Caco-2 (cell line): Measurements from ENCODE around the gene COL9A3. TPM values are rescaled to one million over a fixed set of nuclear protein-coding genes. Genes with fewer than 3 reads are reported as not detected.

ENCODE experiments used
- BruUV-seq: library from RNA; stranded (reverse); fragments of 400-500 nt; replicated peaks from 2 replicates; lab custom pipeline; 2021; lab: Mats Ljungman, UMichigan
- CTCF ChIA-PET: fragments of 300-600 bp; sonication (Branson Sonifier 250); formaldehyde crosslinking; loops from one replicate; lab custom pipeline; 2022; ENCODE audit warnings: antibody characterized with exemption; lab: Charles Lee
- POLR2A ChIA-PET: fragments of 300-600 bp; sonication (Branson Sonifier 250); formaldehyde crosslinking; loops from one replicate; lab custom pipeline; 2022; ENCODE audit warnings: antibody characterized with exemption; lab: Charles Lee
- DNase-seq, 2 experiments: peaks; one replicate each; pipeline versions ENCODE4 v3.0.0 to v3.0.0-alpha.2; 2020 to 2022
- H3K27me3 ChIP-seq: replicated peaks from 2 replicates; pipeline ENCODE4 v1.6.0; 2011; ENCODE audit warnings: low read length; ENCODE audit not compliant: control insufficient read depth, insufficient read depth
- H3K36me3 ChIP-seq: 2 replicates; pipeline ENCODE4 v1.5.1; 2011; ENCODE audit warnings: low read length; ENCODE audit not compliant: control insufficient read depth, insufficient read depth
- H3K4me1 ChIP-seq: fragments of 250-450 bp; sonication (Bioruptor Pico); 2 replicates; pipeline ENCODE4 v1.5.1; 2020; ENCODE audit warnings: mild to moderate bottlenecking
- H3K4me3 ChIP-seq: 2 replicates; pipeline ENCODE4 v1.5.1; 2011; ENCODE audit warnings: low read depth, mild to moderate bottlenecking, control low read depth, low read length
- H3K9me3 ChIP-seq: fragments of 250-450 bp; sonication (Bioruptor Pico); 2 replicates; pipeline ENCODE4 v1.5.1; 2020; ENCODE audit warnings: mild to moderate bottlenecking, moderate library complexity
- H3K27ac Mint-ChIP-seq: one replicate; pipeline ENCODE4 v1.8.0; 2022; ENCODE audit warnings: mixed read lengths; ENCODE audit not compliant: unreplicated experiment
- H3K27me3 Mint-ChIP-seq: one replicate; pipeline ENCODE4 v1.8.0; 2022; ENCODE audit warnings: mixed read lengths; ENCODE audit not compliant: insufficient read depth, unreplicated experiment
- H3K36me3 Mint-ChIP-seq: one replicate; pipeline ENCODE4 v1.8.0; 2022; ENCODE audit warnings: mild to moderate bottlenecking, mixed read lengths; ENCODE audit not compliant: insufficient read depth, unreplicated experiment
- H3K4me1 Mint-ChIP-seq: one replicate; pipeline ENCODE4 v1.8.0; 2022; ENCODE audit warnings: low read depth, mixed read lengths; ENCODE audit not compliant: unreplicated experiment
- H3K4me3 Mint-ChIP-seq: one replicate; pipeline ENCODE4 v1.8.0; 2022; ENCODE audit warnings: mild to moderate bottlenecking, moderate library complexity, mixed read lengths; ENCODE audit not compliant: unreplicated experiment
- H3K9me3 Mint-ChIP-seq: one replicate; pipeline ENCODE4 v1.8.0; 2022; ENCODE audit warnings: mixed read lengths; ENCODE audit not compliant: unreplicated experiment
- intact Hi-C: fragments of 100-400 bp; cut with micrococcal nuclease; formaldehyde crosslinking; loops from one replicate; pipeline ENCODE4 v1.10.0; 2022; ENCODE audit not compliant: unreplicated experiment
- total RNA-seq: library from RNA; stranded (reverse); gene quantifications from 2 replicates; pipeline ENCODE4 v1.2.3, GENCODE V29; 2022
- TF ChIP-seq, protein P1 (sequence below), 2 experiments: fragments of 200-600 bp in 1 of 2; IDR thresholded peaks; 1 replicate in 1 of 2; 2 replicates in 1 of 2; pipeline versions ENCODE4 v1.5.1 to v1.8.0; 2011 to 2022; ENCODE audit warnings: antibody characterized with exemption in 1 of 2, control low read depth in 1 of 2, inconsistent platforms in 1 of 2, low read depth in 1 of 2, low read length in 1 of 2, mild to moderate bottlenecking in 1 of 2, moderate library complexity in 1 of 2; ENCODE audit not compliant: insufficient read depth in 1 of 2, severe bottlenecking in 1 of 2, unreplicated experiment in 1 of 2

COL9A3 gene
- total RNA-seq, 1 experiment from 2014 or later: 6.4 TPM

DNA sequence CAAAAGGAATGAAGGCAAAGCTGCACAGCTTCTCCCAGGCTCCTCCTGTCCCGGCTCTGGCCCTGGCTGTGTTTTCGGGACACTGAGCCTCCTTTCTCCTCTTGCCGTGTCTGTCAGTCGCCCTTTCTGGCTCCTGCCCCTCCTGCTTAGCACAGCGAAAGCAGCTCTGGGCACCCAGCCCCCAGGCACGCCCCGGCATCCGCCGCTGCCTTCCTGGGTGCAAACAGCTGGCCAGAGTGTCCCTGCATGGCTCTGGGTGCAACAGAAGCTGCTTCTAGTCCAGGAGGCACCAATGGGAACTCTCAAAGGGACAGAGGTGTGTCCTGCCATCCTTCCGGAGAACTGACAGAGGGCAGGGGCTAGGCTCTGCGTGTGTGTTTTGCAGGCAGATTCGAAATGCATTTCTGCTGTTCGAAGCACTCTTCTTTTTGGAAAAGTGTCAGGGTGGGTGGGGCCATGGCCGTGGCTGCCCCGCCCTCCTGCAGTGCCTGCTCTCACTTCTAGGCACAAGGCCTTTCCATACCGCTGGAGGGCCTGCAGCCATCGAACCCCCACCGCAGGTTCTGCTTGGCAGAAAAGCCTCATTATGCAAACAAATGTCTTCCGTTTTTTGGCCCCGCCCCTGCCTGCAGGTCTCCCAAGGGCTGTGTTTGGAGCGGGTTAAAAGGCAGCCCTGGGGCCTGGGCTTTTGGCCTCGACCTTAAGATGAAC is 15.5 kb downstream of the COL9A3 start:
- no TSS peak for BruUV-seq
- TF ChIP-seq, protein P1, sequence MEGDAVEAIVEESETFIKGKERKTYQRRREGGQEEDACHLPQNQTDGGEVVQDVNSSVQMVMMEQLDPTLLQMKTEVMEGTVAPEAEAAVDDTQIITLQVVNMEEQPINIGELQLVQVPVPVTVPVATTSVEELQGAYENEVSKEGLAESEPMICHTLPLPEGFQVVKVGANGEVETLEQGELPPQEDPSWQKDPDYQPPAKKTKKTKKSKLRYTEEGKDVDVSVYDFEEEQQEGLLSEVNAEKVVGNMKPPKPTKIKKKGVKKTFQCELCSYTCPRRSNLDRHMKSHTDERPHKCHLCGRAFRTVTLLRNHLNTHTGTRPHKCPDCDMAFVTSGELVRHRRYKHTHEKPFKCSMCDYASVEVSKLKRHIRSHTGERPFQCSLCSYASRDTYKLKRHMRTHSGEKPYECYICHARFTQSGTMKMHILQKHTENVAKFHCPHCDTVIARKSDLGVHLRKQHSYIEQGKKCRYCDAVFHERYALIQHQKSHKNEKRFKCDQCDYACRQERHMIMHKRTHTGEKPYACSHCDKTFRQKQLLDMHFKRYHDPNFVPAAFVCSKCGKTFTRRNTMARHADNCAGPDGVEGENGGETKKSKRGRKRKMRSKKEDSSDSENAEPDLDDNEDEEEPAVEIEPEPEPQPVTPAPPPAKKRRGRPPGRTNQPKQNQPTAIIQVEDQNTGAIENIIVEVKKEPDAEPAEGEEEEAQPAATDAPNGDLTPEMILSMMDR (IDR thresholded peaks at IDR 0.05; ENCODE audit: insufficient read depth in 1 of 2, low read depth in 1 of 2, low read length in 1 of 2, severe bottlenecking in 1 of 2, unreplicated experiment in 1 of 2): no peak
- Histone ChIP-seq H3K4me3 (no peak overlapping the region), H3K27me3 (no peaks in the 10 kb centered on the region), H3K4me1 (peaks cover 4% of the 10 kb centered on the region; the same call in 1 of the 2 replicates), H3K36me3 (no peaks in the 10 kb centered on the region), H3K9me3 (no peaks in the 10 kb centered on the region)
- POLR2A ChIA-PET: no interaction called here
- no peaks in the 10 kb centered on the region for H3K36me3 Mint-ChIP-seq
- H3K27ac Mint-ChIP-seq: no peak overlapping the region
- no peak overlapping the region for H3K4me3 Mint-ChIP-seq
- no peaks in the 10 kb centered on the region for H3K27me3 Mint-ChIP-seq
- peaks cover 11% of the 10 kb centered on the region for H3K4me1 Mint-ChIP-seq
- CTCF ChIA-PET: interaction anchor here (1.0 to 1.5 kb wide), 3 partner anchors 9 to 24 kb away, joined by 3 to 5 read pairs (median 3); no protein-coding TSS in a partner anchor
- no peak for DNase-seq
- H3K9me3 Mint-ChIP-seq: no peaks in the 10 kb centered on the region
- intact Hi-C loops: no loop called here

DNA sequence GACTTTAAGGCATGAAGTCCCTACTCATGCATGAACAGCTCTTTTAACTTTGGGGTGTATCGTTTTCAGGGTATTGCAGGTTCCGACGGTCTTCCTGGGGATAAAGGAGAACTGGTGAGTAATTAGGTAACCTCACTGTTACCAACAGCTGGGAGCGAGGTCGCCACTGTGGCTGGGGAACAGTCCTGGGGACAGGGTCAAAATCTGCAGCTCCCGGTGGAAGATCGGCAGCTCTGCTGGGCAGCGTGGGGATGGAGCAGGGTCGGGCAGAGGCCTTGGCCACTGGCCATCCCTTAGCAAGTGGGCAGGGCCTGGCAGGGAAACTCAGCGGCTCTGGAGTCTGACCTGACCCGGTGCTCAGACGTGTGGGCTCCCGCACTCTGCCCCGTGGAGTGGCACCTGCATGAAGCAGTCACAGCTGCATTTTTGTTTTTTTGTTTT is 16.1 kb downstream of the COL9A3 start:
- H3K4me3 ChIP-seq: no peak overlapping the region
- no TSS peak for BruUV-seq
- intact Hi-C loops: no loop called here
- Mint-ChIP-seq H3K27ac (no peak overlapping the region), H3K36me3 (no peaks in the 10 kb centered on the region), H3K4me3 (no peak overlapping the region), H3K9me3 (no peaks in the 10 kb centered on the region), H3K4me1 (peaks cover 11% of the 10 kb centered on the region), H3K27me3 (no peaks in the 10 kb centered on the region)
- TF ChIP-seq, protein P1 (IDR thresholded peaks at IDR 0.05; ENCODE audit: insufficient read depth in 1 of 2, low read depth in 1 of 2, low read length in 1 of 2, severe bottlenecking in 1 of 2, unreplicated experiment in 1 of 2): no peak
- no peak for DNase-seq
- H3K9me3 ChIP-seq: no peaks in the 10 kb centered on the region
- CTCF ChIA-PET: interaction anchor here (1.0 to 1.5 kb wide), 2 partner anchors 10 to 14 kb away, joined by 3 to 5 read pairs; no protein-coding TSS in a partner anchor
- H3K27me3 ChIP-seq: no peaks in the 10 kb centered on the region
- H3K36me3 ChIP-seq: no peaks in the 10 kb centered on the region
- peaks cover 4% of the 10 kb centered on the region; the same call in 1 of the 2 replicates for H3K4me1 ChIP-seq
- POLR2A ChIA-PET: no interaction called here

DNA sequence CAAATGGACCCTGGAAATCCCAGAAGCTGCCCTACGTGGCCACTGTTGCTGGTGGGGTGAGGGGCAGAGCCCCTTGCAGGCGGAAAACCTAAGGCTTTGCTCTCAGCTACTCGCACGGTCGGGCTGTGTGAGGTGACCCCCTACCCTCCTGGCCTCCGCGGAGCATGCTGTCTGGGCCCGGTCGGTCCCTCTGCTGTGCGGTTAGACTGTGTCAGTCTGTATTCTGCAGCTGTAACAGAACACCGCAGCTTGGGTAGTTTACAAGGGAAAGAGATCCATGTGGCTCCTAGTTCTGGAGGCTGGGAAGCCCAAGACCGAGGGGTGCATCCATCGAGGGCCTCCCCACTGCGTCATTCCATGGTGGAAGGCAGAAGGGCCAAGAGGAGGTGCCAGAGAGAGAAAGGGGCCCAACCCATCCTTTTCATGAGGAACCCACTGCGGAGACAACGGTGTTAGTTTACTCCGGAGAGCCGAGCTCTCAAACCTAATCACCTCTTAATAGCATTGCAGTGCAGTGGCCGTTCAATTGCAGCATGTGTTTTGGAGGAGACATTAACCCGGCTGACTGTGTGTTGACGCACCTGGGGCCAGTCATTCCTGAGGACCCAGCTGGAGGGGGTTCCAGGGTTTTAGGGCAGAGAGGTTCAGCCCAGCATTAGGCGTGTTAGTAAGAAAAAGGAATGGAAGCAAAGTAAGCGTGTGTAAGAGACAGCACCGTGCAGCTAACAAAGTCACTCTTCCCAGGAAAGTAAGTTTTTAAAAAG is 18.3 kb downstream of the COL9A3 start:
- Histone ChIP-seq H3K9me3 (no peaks in the 10 kb centered on the region), H3K4me1 (peaks cover 4% of the 10 kb centered on the region; the same call in 1 of the 2 replicates), H3K4me3 (no peak overlapping the region), H3K27me3 (no peaks in the 10 kb centered on the region), H3K36me3 (no peaks in the 10 kb centered on the region)
- BruUV-seq: no TSS peak
- H3K4me3 Mint-ChIP-seq: no peak overlapping the region
- no peaks in the 10 kb centered on the region for H3K36me3 Mint-ChIP-seq
- H3K27ac Mint-ChIP-seq: no peak overlapping the region
- TF ChIP-seq, protein P1 (IDR thresholded peaks at IDR 0.05; ENCODE audit: insufficient read depth in 1 of 2, low read depth in 1 of 2, low read length in 1 of 2, severe bottlenecking in 1 of 2, unreplicated experiment in 1 of 2): no peak
- peak in 1 of 2 experiments; percentile 40 for DNase-seq
- intact Hi-C loops: no loop called here
- ChIA-PET POLR2A (no interaction called here), CTCF (no interaction called here)
- H3K9me3 Mint-ChIP-seq: no peaks in the 10 kb centered on the region
- H3K4me1 Mint-ChIP-seq: peaks cover 11% of the 10 kb centered on the region
- no peaks in the 10 kb centered on the region for H3K27me3 Mint-ChIP-seq
